Liver (tissue), 3 donors: ENCODE measurements around the gene TSC22D2.

Source experiments
- EGR1 ChIP-seq, 2 donors: IDR thresholded peaks; 2 replicates each; pipeline ENCODE4 v1.6.1; 2016 to 2018; ENCODE audit warnings: antibody characterized with exemption in 2 of 2, low read depth in 2 of 2
- FOXA1 ChIP-seq: IDR thresholded peaks from 2 replicates; pipeline ENCODE4 v1.6.1; 2016; ENCODE audit warnings: antibody characterized with exemption
- GABPA ChIP-seq, 2 donors: IDR thresholded peaks in 1 of 2; conservative IDR thresholded peaks in 1 of 2; 2 replicates each; pipeline ENCODE4 v1.6.1; 2016; ENCODE audit warnings: antibody characterized with exemption in 2 of 2, mild to moderate bottlenecking in 1 of 2, moderate library complexity in 1 of 2
- HNF4A ChIP-seq, 2 donors: conservative IDR thresholded peaks; 2 replicates each; pipeline ENCODE4 v1.6.1; 2016; ENCODE audit warnings: antibody characterized with exemption in 2 of 2, mild to moderate bottlenecking in 2 of 2
- HNF4G ChIP-seq: IDR thresholded peaks from 2 replicates; pipeline ENCODE4 v1.6.1; 2016; ENCODE audit warnings: antibody characterized with exemption
- MAX ChIP-seq: IDR thresholded peaks from 2 replicates; pipeline ENCODE4 v1.6.1; 2016; ENCODE audit warnings: antibody characterized with exemption
- RAD21 ChIP-seq, 2 donors: IDR thresholded peaks; 2 replicates each; pipeline ENCODE4 v1.6.1; 2016; ENCODE audit warnings: antibody characterized with exemption in 2 of 2, mild to moderate bottlenecking in 2 of 2
- RXRA ChIP-seq, 2 donors: IDR thresholded peaks; 2 replicates each; pipeline ENCODE4 v1.6.1; 2017 to 2018; ENCODE audit warnings: antibody characterized with exemption in 2 of 2, mild to moderate bottlenecking in 1 of 2
- SP1 ChIP-seq: IDR thresholded peaks from 2 replicates; pipeline ENCODE4 v1.6.1; 2018; ENCODE audit warnings: antibody characterized with exemption, mild to moderate bottlenecking
- TAF1 ChIP-seq: conservative IDR thresholded peaks from 2 replicates; pipeline ENCODE4 v1.6.1; 2016; ENCODE audit warnings: antibody characterized with exemption, mild to moderate bottlenecking
- YY1 ChIP-seq: IDR thresholded peaks from 2 replicates; pipeline ENCODE4 v1.6.1; 2016; ENCODE audit warnings: antibody characterized with exemption, mild to moderate bottlenecking
- TF ChIP-seq, protein P1 (sequence below): IDR thresholded peaks from 2 replicates; pipeline ENCODE4 v1.6.1; 2016; ENCODE audit warnings: antibody characterized with exemption, mild to moderate bottlenecking
- TF ChIP-seq, protein P2 (sequence below): fragments of 150-350 bp; IDR thresholded peaks from 2 replicates; pipeline ENCODE4 v1.5.1; 2017; ENCODE audit warnings: improper control_type of control experiment, low read depth, low read length; ENCODE audit not compliant: missing input control
- TF ChIP-seq, protein P3 (sequence below): IDR thresholded peaks from 2 replicates; pipeline ENCODE4 v1.6.1; 2016; ENCODE audit warnings: antibody characterized with exemption
- donor health status: healthy.
- donor health status: healthy.

DNA sequence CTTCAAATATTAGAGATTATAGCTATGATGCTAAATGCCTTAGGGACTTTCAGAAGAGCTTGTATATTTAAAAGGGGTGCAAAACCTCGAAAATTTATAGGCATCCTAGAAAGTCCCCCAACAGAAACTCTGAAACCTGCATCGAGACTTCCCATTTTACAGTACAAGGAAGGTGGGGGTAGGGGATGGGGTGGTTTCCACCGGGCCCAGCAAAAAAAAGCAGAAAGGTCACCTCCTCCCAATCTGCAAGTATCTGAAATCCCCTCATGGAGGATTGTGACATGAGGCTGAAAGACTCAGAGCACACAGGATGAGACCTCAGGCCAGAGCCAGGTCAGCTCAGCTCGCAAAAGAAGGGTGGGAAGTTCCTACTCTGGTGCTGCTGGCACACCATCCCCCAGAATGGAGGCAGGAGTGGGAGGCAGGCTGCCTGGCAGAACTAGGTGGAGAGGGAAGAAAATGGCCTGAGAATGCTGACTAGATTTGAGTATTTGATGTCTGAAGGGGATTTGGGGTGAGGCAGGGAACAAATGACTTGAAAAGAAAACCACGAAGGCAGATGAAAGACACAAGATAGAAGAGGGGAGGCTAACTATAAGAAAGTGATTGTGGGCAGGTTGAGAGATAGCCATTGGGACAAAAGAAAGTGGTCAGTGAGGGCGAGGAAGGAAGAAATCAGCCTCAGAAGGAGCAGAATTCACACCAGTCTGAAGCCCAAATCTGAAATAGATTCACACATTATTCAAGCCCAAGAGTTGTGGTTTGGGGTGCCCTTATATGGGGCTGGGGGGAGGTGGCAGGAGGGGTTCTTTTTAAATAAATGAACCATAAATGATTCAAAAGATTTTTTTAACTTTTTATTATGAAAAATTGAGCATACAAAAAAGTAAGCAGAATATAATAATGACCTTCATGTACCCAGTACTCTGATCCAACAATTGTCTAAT, 22.5 kb upstream of the TSC22D2 start:
- TF ChIP-seq, protein P1, sequence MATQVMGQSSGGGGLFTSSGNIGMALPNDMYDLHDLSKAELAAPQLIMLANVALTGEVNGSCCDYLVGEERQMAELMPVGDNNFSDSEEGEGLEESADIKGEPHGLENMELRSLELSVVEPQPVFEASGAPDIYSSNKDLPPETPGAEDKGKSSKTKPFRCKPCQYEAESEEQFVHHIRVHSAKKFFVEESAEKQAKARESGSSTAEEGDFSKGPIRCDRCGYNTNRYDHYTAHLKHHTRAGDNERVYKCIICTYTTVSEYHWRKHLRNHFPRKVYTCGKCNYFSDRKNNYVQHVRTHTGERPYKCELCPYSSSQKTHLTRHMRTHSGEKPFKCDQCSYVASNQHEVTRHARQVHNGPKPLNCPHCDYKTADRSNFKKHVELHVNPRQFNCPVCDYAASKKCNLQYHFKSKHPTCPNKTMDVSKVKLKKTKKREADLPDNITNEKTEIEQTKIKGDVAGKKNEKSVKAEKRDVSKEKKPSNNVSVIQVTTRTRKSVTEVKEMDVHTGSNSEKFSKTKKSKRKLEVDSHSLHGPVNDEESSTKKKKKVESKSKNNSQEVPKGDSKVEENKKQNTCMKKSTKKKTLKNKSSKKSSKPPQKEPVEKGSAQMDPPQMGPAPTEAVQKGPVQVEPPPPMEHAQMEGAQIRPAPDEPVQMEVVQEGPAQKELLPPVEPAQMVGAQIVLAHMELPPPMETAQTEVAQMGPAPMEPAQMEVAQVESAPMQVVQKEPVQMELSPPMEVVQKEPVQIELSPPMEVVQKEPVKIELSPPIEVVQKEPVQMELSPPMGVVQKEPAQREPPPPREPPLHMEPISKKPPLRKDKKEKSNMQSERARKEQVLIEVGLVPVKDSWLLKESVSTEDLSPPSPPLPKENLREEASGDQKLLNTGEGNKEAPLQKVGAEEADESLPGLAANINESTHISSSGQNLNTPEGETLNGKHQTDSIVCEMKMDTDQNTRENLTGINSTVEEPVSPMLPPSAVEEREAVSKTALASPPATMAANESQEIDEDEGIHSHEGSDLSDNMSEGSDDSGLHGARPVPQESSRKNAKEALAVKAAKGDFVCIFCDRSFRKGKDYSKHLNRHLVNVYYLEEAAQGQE: no peak
- TF ChIP-seq, protein P2, sequence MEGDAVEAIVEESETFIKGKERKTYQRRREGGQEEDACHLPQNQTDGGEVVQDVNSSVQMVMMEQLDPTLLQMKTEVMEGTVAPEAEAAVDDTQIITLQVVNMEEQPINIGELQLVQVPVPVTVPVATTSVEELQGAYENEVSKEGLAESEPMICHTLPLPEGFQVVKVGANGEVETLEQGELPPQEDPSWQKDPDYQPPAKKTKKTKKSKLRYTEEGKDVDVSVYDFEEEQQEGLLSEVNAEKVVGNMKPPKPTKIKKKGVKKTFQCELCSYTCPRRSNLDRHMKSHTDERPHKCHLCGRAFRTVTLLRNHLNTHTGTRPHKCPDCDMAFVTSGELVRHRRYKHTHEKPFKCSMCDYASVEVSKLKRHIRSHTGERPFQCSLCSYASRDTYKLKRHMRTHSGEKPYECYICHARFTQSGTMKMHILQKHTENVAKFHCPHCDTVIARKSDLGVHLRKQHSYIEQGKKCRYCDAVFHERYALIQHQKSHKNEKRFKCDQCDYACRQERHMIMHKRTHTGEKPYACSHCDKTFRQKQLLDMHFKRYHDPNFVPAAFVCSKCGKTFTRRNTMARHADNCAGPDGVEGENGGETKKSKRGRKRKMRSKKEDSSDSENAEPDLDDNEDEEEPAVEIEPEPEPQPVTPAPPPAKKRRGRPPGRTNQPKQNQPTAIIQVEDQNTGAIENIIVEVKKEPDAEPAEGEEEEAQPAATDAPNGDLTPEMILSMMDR: no peak
- TF ChIP-seq TAF1 (no peak), SP1 (no peak), YY1 (no peak), GABPA (IDR thresholded peaks at IDR 0.05 in 1 of 2, conservative IDR thresholded peaks at IDR 0.05 in 1 of 2) (no peak), HNF4G (no peak), RAD21 (IDR thresholded peaks at IDR 0.05) (no peak), MAX (no peak), FOXA1 (no peak), RXRA (IDR thresholded peaks at IDR 0.05) (no peak), HNF4A (conservative IDR thresholded peaks at IDR 0.05) (no peak), EGR1 (IDR thresholded peaks at IDR 0.05; ENCODE audit: low read depth in 2 of 2) (no peak)
- TF ChIP-seq, protein P3, sequence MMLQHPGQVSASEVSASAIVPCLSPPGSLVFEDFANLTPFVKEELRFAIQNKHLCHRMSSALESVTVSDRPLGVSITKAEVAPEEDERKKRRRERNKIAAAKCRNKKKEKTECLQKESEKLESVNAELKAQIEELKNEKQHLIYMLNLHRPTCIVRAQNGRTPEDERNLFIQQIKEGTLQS: no peak
